ENCODE results near the gene SLC5A10.

Gene SLC5A10

DNA sequence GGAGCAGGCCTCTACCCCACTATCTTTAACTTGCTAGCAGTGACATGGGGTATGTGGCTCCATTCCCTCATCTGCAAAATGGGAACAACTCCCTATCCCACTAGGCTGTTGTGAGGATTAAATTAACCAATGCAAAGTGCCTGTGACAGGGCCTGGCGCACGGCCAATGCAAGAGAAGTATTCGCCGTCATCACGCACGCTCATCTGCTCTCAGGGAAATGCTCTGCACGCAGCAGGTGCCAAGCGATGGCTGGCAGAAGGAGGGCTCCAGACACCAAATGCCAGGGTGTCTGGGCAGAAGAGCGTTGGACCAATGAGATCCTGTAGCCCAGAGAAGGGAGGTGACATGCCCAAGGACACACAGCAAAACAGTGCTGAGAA lies 35.3 kb downstream of the SLC5A10 start:
- no peak for DNase-seq

GRCh38 chr17:18987862-18988545 lies 36.0 kb downstream of the SLC5A10 start:
- no peak for DNase-seq

DNA sequence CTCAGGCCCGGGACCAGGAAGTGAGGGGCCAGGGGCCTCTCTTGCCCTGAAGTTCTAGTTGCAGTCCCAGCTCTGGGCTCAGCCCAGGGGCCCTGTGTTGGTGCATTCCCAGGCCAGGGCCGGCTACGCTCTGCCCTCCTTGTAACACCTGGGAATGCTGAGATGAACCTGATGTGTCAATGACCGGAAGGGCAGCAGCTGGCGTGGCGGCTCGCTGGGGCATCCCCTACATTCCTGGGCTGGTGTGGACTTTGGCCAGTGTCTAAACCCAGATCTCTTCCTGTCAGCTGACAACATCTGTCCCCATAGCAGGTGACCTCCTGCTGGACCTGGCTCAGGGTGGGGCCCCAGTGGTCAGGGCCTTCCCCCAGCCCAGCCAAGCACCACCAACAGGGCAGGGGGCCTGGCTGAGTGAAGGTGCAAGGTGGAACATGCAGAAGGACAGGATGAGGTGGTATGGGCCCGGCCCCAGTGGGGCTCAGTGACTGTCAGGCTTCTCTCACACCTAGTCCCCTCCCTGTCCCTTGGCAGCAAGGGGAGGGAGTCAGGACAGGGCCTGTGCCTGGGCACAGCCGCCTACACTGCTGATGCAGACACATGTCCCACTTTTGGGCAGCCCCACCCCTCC lies 36.7 kb downstream of the SLC5A10 start:
- DNase-seq = no peak

DNA sequence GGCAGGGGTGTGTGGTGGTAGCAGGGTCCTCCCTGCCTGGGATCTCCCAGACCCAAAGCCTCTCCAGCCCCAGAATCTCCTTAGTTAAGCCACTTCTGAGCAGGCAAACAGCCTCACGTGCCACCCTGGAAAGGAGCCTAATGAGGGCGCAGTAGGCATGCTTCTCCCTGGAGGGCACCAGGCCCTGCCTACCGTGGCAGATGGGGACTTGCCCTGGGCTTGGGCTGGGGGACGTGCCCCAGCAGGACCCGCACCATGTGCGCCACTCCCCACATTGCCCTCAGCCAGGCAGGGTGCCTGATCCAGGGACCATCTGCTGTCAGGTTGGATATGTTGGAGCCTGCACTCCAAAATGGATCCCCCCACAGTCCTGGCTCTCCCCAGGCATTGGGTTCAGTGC lies 38.4 kb downstream of the SLC5A10 start:
- DNase-seq = no peak

- DNase-seq = no peak
These were observed 39.8 kb downstream of the SLC5A10 start for GRCh38 chr17:18991531-18992315.

DNA sequence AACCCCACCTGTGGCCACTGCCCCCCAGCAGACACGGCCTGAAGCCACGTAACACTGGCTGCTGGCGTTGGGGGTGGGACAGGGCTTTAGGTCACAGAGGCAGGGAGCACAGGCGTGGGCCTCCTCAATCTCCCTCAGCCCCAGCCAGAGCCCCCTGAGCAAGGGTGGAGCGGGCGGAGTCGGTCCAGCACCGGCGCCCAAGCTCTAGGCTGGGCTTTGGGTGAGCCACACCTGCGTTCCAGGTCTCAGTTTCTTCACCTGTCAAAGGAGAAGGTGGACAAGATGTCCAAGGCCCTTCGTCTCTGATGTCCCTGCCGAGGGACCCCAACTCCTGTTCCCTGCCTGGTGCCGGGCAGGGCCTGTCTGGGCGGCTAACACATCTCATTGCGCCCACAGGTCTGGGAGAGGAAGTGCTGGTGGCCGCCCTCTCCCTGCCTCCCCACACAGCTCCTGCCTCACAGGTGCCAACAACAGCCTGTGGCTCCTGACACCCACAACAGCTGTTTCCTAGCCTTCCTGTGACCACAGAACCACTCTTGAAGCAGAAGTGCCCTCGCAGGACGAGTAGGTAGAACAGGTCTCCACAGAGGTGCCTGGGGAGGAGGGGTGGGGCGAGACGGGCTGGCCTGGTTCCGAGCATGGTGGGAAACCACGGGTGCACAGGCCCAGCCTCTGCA lies 40.6 kb downstream of the SLC5A10 start:
- no peak for DNase-seq

GRCh38 chr17:18993905-18994526 lies 42.1 kb downstream of the SLC5A10 start:
- peak; percentile 18 for DNase-seq

GRCh38 chr17:18994631-18995030 lies 42.7 kb downstream of the SLC5A10 start:
- no peak for DNase-seq

- no peak for DNase-seq
These were observed 43.3 kb downstream of the SLC5A10 start for GRCh38 chr17:18995220-18995619.

DNA sequence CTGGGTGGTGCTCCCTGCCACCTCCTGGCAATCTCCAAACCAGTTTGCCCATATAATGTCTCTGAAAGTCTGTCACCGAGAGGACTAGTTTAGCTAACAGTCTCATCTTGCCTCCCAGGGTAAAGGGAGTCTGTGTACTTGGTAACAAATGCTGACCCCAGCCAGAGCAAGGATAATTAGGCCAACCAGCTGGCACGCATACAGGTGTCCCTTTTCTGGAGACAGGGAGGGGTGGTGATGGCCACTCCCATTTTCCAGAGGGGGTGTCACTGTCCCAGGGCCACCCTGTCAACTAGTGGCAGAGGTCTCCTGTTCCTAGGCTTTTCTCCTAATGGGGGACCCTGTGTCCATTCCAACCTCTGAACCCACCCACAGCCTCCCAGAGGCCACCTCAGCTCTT lies 44.5 kb downstream of the SLC5A10 start:
- DNase-seq = no peak

DNA sequence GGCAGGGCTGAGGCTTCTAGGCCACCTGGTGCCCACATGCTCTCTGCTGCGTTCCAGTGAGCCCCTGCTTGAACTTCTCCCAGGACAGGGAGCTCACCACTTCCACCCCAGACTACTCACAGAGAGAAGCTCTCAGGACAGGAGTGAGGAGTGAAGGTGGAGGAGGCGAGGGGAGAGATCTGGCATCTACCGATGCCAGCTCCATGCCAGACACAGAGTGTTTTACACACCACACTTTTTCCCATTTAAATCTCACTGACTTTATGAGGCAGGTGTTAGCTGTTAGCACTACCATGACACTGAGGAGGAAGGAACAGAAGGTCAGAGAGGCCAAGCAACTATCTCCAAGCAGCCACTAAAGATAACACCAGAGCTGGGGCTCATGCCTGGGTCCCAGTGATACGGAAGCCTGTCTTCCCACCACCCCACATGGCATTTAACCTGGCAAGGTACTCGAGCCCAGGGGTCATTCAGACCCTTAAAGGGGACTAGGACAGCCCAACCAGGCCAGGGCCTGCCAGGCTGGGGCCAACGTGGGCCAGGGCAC lies 45.8 kb downstream of the SLC5A10 start:
- DNase-seq = no peak

- no peak for DNase-seq
These were observed 47.4 kb downstream of the SLC5A10 start for GRCh38 chr17:18999394-18999793.

DNA sequence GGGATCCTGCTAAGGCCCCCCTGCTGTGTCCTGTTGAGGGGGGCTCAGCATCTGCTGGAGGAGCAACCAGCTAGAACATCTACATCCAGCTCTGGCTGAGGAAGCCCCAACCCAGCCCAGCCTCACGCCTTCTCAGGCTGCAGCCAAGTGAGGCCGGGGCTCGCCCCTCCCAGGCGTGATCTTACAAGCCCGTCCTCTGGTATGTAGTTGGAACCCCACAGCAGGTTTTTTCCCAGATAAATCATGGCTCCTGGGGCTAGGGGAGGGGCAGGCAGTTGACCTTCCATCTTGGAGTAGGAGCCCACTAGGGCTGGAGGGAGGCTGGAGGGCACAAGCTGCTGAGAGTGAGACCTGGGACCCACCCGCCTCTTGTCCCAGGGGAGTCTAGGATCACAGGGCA lies 47.9 kb downstream of the SLC5A10 start:
- DNase-seq = no peak

GRCh38 chr17:19000531-19001325 lies 48.8 kb downstream of the SLC5A10 start:
- DNase-seq = peak; percentile 15

- DNase-seq = no peak
These were observed 50.1 kb downstream of the SLC5A10 start for GRCh38 chr17:19001907-19002590.

GRCh38 chr17:19002805-19003542 lies 51.0 kb downstream of the SLC5A10 start:
- DNase-seq = peak; percentile 55

DNA sequence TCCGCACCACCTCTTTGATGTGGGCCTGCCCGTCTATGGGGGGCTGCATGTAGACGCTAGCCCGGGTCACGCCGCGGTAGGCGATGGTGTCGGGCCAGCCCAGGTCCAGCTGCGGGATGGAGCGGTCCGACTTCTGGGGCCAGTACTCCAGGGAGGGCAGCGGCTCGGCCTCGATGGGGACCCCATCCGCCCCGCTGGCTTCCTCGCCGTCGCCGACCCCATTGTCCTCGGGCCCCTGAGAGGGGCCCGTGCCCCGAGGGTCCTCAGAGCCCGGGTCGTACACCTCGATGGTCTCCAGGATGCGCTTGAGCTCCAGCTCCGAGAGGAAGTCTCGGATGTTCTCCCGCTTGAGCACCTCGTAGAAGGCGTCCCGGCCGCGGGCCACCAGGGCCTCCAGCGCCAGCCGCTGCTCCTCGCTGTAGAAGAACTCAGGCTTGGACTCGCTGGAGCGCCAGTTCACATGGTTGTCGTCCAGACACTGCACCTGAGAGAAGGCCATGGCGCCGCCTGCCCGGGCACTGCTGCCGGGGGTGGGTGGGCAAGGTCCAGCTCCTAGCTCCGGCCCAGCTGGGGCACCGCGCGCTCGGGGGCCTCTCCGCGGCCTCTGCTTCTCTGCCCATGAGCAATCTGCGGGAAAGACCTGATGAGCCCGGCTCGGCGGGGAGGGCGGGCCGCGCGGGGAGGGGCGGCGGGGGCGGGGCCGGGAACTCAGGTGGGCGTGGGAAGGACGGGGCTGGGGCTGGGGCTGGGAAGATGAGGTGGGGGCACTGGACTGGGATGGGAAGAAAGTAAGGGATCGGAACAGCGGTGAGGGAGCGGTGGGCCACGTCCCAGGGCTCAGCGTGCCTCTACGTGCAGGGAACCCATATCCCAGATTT lies 51.8 kb downstream of the SLC5A10 start:
- DNase-seq = peak; percentile 28

GRCh38 chr17:19004421-19005136 lies 52.6 kb downstream of the SLC5A10 start, which contains the start of gene FAM83G:
TSS of gene FAM83G (minus strand) at chr17:19004764. CDS start at chr17:19004041, 723 bp downstream.
- peak; percentile 61 for DNase-seq
